Neural progenitor cell (in vitro differentiated cells): ENCODE measurements around the gene AQP1.

ENCODE experiments used
- EZH2 ChIP-seq: fragments of 200-600 bp; sonication (generic); IDR thresholded peaks from 2 replicates; pipeline ENCODE4 v1.6.1; 2017; ENCODE audit warnings: antibody characterized with exemption, mild to moderate bottlenecking, moderate library complexity
- EZH2phosphoT487 ChIP-seq: fragments of 200-600 bp; sonication (generic); IDR thresholded peaks from 2 replicates; pipeline ENCODE4 v1.6.1; 2017; ENCODE audit warnings: antibody characterized with exemption
- TF ChIP-seq, protein P1 (sequence below): fragments of 200-600 bp; sonication (generic); IDR thresholded peaks from 2 replicates; pipeline ENCODE4 v1.5.1; 2017; ENCODE audit warnings: antibody characterized with exemption, mild to moderate bottlenecking

DNA sequence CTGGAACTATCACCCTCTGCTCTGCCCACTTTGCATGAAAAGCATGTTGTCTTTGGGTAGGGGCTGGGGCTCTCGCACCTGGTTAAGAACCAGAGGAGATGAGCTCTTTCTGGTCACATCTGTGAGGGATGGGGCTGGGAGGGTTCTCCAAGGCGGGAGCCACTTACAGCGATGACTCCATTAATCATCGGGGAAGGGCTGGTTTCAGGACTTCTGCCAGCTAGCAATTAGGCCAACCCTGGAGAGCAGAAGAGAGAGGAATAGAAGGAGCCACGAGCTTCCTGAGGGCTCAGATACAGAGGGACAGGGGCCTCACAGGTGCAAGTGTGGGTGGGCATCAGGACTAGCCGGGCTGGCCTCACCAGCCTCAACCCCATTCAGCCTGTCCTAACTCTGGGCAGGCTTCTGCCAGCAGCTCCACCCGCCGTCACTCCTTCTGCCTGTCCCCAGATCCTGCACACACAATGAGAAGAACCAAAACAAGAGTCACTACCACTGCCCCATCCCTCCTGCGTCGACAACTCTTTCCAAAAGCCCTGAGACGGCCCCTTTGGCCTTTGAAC lies 8.4 kb downstream of the AQP1 start:
- TF ChIP-seq, protein P1, sequence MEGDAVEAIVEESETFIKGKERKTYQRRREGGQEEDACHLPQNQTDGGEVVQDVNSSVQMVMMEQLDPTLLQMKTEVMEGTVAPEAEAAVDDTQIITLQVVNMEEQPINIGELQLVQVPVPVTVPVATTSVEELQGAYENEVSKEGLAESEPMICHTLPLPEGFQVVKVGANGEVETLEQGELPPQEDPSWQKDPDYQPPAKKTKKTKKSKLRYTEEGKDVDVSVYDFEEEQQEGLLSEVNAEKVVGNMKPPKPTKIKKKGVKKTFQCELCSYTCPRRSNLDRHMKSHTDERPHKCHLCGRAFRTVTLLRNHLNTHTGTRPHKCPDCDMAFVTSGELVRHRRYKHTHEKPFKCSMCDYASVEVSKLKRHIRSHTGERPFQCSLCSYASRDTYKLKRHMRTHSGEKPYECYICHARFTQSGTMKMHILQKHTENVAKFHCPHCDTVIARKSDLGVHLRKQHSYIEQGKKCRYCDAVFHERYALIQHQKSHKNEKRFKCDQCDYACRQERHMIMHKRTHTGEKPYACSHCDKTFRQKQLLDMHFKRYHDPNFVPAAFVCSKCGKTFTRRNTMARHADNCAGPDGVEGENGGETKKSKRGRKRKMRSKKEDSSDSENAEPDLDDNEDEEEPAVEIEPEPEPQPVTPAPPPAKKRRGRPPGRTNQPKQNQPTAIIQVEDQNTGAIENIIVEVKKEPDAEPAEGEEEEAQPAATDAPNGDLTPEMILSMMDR: no peak
- no peak for TF ChIP-seq EZH2phosphoT487
- TF ChIP-seq EZH2: no peak
